ENCODE measurements around the gene ZC3H7B. TPM values are rescaled to one million over a fixed set of nuclear protein-coding genes. Genes with fewer than 3 reads are reported as not detected.

The ZC3H7B gene
- total RNA-seq, 4 donors from 2014 or later = 32.9 to 39.4 (median 35.9) TPM

- DNase-seq (ENCODE audit: low spot score) (no peak), ATAC-seq (ENCODE audit: low FRiP score) (no peak)
- no peak for TF ChIP-seq CTCF (IDR thresholded peaks at IDR 0.05)
Observed at GRCh38 chr22:41345807-41346335, 44.5 kb downstream of the ZC3H7B start.

- no peak for ATAC-seq (ENCODE audit: low FRiP score)
- TF ChIP-seq CTCF (IDR thresholded peaks at IDR 0.05) = no peak
- no peak for DNase-seq (ENCODE audit: low spot score)
Observed at GRCh38 chr22:41347066-41347859, 45.9 kb downstream of the ZC3H7B start.

- no peak for TF ChIP-seq CTCF (IDR thresholded peaks at IDR 0.05)
- DNase-seq (ENCODE audit: low spot score) (no peak), ATAC-seq (ENCODE audit: low FRiP score) (no peak)
Observed at GRCh38 chr22:41348964-41349484, 47.7 kb downstream of the ZC3H7B start.

- TF ChIP-seq CTCF (IDR thresholded peaks at IDR 0.05) = no peak
- DNase-seq (ENCODE audit: low spot score) = no peak
- ATAC-seq (ENCODE audit: low FRiP score) = no peak
Observed at GRCh38 chr22:41350087-41350486, 48.8 kb downstream of the ZC3H7B start.

GRCh38 chr22:41351011-41351410 is 49.7 kb downstream of the ZC3H7B start:
- DNase-seq (ENCODE audit: low spot score) (no peak), ATAC-seq (ENCODE audit: low FRiP score) (no peak)
- no peak for TF ChIP-seq CTCF (IDR thresholded peaks at IDR 0.05)

GRCh38 chr22:41352058-41352457 is 50.7 kb downstream of the ZC3H7B start:
- ATAC-seq (ENCODE audit: low FRiP score) (no peak), DNase-seq (ENCODE audit: low spot score) (no peak)
- no peak for TF ChIP-seq CTCF (IDR thresholded peaks at IDR 0.05)

Measured in omental fat pad (tissue), 4 donors.